NCI-H1092 (cell line): Measurements from ENCODE around the gene CMTM1.
"Not testable (repeated sequence)": the region's sequence is repeated elsewhere in the genome, so short reads cannot be mapped to it uniquely, and the experiment has no call there.

Source experiments
- DNase-seq: peaks from one replicate; lab custom pipeline; 2025; lab: John Stamatoyannopoulos, UW

CMTM1 gene

DNA sequence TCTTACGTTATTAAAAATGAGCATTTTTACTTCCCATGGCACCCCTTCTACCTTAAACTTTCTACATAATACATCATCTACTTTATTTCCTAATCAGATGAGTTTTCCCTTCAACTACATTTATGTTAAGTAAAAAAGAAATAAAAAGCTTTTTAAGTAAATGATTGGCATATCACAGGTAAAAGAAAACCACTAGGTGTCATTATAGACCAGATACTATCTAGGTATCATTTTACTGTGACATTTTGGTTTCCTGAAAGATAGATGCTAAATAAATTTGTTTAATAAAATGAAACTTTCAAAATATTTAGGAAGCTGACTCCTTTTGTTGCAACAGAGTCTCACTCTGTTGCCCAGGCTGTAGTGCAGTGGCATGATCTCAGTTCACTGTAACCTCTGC is 3.8 kb upstream of the CMTM1 start:
- no peak for DNase-seq

DNA sequence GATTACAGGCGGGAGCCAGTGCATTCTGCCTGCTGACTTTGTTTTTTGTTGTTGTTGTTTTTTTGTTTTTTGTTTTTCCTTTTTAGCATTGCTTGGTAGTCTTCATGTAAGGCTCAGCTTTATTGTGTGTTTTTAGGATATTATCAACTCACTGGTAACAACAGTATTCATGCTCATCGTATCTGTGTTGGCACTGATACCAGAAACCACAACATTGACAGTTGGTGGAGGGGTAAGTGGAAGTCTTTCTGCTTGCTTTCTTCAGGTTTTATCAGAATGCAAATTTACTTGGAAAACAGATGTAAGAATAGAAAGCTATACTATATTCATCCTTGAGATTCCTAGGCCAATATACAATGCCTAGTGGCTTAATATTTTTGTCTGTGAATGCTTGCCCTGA is 3.3 kb upstream of the CMTM1 start:
- no peak for DNase-seq

DNA sequence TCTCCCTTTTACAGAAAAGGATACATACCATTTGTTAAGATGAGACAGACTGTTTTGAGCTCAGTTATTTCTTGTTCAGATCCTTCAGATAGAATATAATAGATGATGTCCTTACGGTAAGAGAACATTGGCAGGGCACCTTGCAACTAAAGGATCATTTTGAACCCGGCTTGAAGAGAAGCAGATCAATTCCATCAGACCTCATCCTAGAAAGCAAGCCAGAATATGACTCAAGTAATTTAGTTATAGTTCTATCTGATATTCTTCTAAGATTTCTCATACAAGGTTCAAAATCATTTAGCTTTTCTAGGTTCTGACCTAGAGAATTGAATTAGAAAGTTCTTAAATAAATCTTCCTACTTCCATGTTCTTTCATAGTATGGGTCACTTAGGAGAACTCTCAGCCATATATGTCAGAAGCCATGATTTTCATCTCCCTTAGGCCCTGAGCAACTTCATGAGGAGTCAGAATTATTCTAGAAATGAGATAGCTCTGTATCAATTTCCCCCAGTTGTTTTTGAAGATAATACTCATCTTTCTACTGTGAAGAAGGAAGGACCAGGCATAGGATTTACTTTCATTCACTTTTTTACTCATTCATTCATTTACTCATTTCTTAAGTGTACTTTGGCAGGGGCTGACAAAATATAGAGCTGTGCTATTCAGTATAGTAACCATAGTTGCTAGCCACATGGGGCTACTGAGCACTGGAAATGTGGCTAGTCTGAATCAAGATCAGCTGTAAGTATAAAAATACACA is 2.5 kb upstream of the CMTM1 start:
- no peak for DNase-seq

DNA sequence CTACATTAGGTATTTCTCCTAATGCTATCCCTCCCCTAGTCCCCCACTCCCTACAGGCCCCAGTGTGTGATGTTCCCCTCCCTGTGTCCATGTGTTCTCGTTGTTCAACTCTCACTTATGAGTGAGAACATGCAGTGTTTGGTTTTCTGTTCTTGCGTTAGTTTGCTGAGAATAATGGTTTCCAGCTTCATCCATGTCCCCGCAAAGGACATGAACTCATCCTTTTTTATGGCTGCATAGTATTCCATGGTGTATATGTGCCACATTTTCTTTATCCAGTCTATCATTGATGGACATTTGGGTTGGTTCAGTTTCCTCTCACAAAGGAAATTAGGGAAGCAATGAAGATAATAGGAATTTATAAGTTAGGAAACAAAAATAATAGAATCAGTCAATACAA is 1.0 kb downstream of the CMTM1 start:
- DNase-seq: not testable (repeated sequence)

DNA sequence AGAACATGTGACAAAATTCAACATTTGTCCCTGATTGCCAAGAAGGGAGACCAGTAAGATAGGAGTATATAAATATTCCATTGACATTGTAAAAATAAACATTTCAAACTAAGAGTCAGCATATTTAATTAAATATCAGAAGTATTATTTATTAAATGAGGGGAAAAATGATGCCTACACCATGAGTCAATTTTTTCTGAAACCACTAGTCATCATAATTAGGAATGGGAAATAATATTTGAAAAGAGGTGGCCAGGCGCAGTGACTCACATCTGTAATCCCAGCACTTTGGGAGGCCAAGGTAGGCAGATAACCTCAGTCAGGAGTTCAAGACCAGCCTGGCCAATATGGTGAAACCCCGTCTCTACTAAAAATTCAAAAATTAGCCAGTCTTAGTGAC is 2.1 kb downstream of the CMTM1 start:
- no peak for DNase-seq

DNA sequence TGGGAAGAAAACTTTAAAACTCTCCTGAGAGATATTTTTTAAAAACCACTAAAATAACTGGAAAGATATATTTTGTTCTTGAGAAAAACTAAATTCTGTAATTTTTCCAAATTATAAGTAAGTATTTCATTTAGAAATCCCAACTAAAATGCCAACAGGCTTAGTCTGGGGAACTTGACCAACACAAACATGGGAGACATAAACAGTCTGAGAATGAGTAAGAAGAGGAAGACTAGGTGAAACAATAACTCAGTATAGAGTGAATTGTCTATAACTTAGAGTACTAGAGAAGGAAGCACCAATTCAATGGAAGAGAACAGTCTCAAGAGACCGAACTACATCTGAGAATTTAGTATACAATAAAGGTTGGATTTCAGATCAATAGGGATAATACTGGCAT is 2.9 kb downstream of the CMTM1 start:
- DNase-seq: no peak

DNA sequence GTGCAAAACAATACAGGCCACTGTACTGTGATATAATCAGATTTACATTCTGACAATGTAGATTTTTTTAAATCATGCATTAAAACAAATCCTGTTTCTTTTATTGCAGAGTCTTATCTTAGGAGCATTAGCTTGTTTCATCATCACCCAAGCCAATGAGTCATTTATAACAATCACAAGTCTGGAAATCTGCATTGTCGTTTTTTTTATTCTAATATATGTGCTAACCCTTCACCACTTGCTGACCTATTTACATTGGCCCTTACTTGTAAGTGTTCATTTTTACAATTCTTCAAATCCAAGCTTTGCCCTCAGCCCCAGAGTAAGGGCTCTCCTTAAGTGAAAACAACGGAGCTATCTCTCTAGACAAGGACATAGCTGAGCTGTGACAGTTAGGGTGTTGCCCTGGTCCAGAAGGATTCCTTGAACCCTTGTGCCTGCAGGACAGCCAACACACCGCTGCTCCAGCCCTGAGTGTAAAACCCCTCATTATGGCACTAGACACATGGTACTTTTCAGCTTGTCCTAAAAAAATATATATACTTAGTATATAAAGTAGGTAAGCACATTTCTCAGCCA is 3.7 kb downstream of the CMTM1 start:
- no peak for DNase-seq

DNA sequence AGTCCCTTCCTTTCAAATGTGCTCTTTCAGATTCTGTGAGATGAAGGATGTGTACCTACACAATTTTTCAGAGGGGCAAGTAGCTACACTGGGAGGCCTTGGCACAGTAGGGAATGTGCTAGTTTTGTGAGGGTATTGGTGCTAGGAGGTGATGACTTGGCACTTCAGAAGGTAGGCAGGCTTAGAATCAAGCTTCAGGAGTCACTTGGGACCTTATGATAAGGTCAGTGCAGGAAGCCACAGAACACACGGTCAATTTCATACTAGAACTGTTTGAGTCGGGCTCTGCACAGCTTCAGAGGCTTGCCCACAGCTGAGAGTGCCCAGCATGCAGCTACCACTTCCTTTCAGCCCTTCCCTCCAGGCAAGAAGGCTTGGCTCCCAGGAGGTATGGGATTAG is 6.1 kb downstream of the CMTM1 start:
- DNase-seq: no peak

DNA sequence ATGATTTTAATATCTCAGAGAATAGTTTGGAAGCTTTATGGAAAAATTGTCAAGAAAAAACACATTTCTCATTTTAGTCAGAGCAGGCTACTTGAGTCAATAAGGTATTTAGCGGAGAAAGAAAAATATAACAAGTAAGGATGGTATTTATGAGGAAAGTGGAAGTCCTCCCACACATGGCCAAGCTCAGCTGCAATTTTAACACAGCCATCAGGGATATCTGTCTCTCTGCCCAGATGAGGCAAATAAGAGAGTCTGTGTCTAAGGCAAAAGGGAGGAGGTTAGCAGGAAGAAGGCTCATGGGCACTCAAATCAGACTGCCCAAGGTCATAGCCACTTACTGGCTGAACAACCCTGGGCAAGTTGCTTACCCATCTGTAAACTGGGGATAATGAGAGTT is 7.8 kb downstream of the CMTM1 start:
- DNase-seq: no peak

DNA sequence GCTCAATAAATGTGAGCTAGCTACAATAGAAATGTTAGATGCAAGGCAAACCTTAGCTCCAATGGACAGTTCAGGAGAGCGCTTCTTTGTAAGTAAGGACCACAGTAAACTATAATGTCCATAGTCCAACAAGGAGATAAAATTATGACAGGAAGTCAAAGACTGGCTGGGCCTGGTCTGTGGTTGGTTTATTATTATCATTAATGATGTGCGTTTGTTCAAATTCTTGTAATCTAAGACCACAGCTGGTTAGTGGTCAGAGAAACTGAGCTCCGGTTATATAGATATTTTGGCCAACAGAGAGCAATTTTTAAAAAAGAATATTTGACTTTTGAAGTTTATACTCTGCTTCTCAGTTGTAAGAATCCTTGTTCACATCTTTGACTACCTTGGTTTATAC is 8.3 kb downstream of the CMTM1 start:
- no peak for DNase-seq

DNA sequence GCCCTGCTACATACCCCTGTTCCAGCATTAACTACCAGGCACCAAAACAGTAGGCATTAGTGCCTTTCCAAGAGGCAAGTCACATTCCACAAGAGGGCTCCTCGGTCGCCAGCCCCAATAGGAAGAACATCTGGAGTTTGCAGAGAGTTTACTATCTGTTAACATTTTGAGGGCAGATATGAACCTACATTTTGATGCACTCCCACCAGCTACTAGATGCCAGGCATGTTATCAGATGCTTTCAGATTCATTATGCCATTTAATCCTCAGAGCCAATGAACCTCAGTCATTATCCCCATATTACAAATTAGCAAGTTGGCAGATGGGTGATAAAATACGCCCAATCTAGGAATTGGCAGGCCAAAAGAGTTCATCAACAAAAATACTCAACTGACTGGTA is 8.8 kb downstream of the CMTM1 start:
- DNase-seq: no peak

DNA sequence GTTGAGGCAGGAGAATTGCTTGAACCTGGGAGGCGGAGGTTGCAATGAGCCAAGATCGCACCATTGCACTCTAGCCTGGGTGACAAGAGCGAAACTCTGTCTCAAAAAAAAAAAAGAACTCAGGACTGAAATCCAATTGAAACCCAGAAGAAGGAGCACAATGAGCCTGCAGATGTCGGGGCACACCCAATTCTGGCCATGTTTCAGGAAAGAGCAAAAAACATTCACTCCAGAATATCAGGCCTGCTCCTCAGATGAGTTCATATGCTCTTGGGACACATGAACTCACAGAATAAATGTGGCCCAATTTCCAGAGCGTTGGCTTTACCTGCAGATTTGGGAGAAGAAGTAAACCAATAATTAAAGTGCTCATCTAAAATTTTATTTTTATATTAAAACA is 10.1 kb downstream of the CMTM1 start:
- no peak for DNase-seq

DNA sequence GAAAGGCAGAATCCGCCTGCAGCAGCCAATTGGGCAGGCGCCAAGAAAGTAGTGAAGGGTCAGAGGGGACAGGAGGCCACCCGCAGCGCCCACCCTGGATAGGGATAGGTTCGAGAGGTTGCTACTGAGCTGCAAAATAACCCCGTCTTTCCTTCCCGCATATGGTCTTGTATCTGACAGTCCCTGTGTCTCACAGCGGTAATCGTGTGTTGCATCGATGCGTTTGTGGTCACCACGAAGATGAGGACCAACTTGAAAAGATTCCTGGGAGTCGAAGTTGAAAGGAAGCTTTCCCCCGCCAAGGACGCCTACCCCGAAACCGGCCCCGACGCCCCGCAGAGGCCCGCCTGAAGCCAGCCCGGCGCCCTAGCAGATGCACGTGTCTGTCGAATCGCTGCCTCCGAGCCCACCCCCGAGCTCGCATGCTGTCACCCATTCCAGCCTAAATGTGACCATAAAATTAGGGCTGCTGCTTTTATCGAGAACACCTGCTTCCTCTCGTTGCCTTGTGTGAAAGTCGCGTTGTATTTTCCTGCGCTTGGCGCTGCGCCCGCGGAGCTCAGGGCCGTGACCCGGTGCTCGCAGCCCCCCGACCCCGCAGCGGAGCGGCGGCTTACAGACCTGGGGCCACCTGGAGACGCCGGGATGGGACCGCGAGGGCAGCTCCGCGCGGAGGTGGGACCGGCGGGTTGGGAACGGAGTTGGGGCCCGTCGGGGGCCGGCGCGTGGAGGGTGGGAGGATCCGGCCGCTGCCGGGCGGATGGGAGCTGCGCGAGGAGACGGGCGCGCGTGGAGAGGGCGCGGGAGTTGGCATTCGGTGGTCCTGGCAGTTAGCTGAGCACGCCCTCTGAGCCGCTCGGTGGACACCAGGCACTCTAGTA is 12.7 kb downstream of the CMTM1 start, which contains the start of gene CMTM2:
Gene CMTM2 (plus strand): TSS at position 813 of the 881 bp plus-strand sequence. CDS start 145 bp downstream, outside the sequence.
- peak; percentile 34 for DNase-seq

DNA sequence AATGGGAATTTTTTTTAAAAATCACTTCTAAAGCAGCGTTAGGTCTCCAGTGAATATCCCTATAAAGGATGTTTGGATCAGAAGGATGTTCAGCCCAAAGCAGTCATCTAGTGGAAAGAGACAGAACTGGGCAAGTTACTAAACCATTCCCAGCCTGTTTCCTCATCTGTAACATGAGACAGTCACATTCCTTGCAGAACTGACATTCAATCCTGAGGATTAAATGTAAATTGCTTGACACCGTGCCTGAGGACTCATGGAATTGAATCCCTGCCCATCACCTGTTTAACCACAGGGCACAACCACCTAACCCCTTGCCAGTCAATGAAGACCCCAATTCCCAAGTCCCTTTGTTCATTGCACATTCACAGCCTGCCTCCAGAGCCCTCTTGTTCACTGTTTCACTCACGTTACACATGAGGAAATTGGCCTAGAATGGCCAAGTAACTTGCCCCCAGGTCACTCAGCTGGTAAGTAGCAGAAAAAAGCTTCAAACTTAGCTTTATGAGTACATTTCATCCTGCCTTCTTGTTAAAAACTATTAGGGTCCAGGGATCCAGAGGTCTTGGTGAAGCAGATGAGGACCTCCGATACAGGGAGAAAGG is 14.5 kb downstream of the CMTM1 start:
- no peak for DNase-seq

DNA sequence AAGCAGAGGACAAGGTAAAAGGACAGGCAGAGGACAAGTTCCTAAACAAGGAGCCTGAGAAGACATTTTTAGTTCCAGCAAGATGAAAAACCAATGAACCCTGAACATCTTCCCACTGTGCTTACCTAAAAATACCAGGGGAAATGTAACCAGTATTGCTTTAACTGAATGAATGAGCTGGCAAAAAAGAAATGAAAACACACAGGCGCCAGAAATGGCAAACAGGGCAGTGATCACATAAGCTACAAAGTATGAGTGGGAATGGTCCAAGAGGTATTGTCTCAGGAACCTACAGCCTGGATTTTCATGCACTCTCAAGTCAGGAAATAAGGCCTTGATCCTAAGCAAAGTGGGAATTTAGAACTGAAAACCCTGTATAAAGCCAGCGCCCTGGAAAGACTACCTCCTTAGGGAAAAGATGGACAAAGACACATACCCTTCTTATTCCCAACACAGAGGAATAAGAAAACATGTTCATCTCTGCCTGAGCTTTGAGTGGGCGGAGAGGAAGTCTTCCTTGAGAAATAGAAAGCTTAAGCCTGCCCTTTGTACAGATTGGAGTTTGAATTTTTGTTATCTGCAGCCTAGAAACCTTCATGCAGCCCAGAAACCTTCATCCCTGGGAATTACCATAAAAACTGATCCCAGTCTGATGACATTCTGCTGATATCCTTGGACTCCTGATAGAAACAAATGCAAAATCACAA is 15.2 kb downstream of the CMTM1 start:
- no peak for DNase-seq

DNA sequence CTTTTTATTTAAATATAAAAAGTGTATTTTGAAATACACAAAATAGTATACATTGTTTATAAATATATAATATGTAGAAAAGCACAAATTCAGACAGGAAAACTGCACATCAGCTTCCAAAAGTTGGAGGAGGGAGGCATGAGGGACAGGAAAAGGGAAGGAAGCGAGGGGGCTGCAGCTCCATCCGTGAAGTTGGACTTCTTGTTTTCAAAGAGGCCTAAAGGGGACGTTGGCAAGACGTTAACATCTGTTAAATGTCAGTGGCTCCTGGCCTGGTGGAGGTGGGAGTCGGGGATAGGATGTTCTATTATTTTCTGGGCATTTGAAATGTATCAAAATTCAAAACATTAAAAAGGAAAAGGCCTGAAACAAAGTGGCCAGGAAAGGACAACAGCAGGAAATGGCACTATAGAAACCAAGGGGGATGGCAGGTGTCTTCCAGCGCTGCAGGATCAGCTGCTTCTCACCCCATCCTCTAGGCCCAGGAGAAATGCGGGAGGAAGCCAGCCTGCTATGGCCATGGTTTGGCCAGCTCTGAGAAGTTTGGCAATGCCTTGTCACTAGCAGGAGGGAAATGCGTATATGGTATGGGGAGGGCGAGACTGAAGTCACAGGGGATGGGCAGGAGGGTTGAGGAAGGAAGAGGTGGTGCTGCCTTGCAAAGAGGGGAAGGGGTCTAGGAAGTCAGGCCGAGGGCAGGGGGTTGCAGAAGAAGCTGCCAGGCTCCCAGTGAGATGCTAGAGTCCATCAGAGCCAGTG is 19.4 kb downstream of the CMTM1 start:
- DNase-seq: no peak

DNA sequence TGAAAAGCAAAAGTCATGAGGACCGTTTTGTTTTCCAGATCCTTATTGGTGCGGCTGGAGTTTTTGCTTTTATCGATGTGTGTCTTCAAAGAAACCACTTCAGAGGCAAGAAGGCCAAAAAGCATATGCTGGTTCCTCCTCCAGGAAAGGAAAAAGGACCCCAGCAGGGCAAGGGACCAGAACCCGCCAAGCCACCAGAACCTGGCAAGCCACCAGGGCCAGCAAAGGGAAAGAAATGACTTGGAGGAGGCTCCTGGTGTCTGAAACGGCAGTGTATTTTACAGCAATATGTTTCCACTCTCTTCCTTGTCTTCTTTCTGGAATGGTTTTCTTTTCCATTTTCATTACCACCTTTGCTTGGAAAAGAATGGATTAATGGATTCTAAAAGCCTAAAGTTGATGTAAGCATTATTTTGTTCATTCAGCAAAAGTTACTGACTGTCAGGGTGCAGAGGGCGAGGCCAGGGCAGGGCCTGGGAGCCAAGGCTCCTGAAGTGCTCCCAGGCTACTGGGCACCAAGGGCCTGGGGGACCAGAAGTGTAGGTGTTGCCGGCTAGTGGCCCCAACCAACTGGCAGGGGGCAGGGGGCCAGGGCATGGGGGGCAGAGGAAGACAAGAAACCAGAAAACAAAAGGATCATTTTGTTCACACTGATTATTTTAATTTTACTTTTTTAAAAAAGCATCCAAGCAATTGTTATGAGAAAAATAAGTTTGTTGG is 21.8 kb downstream of the CMTM1 start:
- no peak for DNase-seq

DNA sequence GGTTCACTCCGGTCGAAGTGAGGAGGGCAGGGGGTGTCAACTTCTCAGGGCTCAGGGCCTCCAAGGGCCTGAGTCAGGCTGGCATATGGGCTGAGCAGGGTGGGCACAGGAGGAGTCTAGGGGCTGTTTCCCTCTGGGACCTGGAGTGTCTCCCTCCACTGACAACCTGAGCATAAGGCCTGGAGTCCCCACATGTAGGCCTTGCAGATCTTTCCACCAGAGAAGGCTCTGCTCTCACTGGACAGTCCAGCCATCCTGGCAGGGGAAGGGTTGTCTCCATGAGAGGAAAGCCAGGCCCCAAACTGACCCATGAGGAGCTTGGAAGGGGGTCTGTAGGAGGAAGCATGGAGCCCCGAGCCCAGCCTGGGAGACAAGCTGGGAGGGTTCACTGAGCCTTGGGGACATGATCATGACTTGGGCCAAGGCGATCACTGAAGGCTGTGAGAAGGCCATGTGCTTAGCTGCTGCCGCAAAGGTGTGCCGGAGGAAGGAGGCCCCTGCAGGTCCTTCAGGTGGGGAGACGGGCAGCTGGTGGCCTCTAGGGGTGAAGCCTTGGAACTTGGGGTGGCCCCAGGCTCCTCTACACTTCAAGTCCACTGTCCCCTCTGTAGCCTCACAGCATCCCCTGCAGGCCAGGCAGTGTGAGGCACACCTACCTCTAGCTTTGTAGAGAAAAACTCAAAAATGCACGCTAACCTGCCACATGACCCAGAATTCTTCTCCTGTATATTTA is 22.9 kb downstream of the CMTM1 start:
- DNase-seq: no peak

DNA sequence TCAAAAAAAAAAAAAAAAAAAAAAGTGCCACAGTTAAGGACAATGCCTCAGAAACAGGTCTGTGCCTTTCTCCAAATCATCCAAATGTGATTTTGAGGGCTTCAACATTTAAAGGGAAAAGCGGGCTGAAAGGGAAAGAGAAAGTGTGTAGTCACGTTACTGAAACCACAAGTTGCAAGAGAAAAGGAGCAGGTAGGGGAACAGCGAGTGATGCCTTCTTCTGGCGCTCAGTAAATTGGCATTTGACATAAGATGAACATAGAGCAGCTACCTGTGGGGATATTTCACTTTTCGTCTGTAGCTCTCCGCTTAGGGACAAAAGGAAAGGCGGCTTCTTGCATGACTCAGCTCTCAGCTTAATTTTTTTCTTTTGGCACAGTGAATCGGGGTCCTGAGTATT is 24.1 kb downstream of the CMTM1 start:
- no peak for DNase-seq

DNA sequence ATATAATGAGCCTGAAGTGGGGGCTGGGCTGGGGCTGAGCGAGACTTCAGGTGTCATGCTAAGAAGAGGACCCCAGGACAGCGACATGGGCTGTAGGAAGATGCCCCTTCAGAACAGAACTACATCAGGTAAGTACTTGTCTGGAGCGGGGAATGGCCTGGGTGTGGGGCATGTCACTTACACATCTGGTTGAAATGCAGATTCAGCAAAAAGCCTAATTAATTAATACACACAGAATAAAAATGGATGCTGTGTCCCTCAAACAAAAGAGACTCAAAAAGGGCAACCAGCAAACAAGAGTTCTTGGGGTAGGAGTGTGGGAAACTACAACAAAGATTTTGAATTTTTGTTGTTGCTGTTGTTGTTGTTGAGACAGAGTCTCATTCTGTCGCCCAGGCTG is 24.8 kb downstream of the CMTM1 start:
- DNase-seq: no peak
